Measurements from ENCODE around the gene REEP3. TPM values are rescaled to one million over a fixed set of nuclear protein-coding genes. Genes with fewer than 3 reads are reported as not detected.
A peak's percentile ranks its signal among the peaks of the same experiment; 100 is the strongest.

Gene REEP3
- total RNA-seq, 4 donors from 2014 or later, result 22.8 to 36.7 (median 32.1) TPM

DNA sequence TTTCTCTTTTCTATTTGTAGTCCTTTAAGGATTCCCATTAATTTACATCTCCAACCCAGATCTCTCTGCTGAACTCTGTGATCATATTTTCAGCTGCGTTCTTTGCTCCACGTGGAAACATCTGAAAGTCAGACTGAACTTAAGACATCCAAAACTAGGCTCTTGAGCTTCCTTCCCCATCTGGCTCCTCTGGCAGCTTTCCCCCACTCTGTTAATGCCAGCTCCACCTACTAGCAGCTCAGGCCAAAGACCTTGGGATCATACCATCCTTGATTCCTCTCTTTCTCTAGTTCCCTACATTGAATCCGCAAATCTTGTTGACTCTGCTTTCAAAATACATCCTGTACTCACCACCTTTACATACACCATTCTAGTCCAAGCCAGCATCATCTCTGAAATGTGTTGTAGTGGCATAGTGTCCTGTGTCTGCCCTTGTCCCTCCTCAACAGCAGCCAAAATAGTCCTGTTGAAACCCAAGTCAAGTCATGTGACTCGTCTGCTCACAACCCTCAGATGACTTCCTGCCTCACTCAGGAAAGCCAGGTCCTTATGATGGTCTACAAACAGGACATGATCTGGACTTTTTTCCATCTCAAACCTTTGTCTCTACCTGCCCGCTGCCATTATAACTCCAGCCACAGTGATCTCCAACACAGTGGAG lies 7.0 kb downstream of the REEP3 start:
- Histone ChIP-seq H3K4me3 (no peak overlapping the region), H3K9me3 (no peaks in the 10 kb centered on the region), H3K27ac (no peak overlapping the region), H3K4me1 (peaks cover 17 to 31% of the 10 kb centered on the region in 2 donors), H3K27me3 (no peaks in the 10 kb centered on the region), H3K36me3 (no peaks in the 10 kb centered on the region)
- TF ChIP-seq, protein P1, sequence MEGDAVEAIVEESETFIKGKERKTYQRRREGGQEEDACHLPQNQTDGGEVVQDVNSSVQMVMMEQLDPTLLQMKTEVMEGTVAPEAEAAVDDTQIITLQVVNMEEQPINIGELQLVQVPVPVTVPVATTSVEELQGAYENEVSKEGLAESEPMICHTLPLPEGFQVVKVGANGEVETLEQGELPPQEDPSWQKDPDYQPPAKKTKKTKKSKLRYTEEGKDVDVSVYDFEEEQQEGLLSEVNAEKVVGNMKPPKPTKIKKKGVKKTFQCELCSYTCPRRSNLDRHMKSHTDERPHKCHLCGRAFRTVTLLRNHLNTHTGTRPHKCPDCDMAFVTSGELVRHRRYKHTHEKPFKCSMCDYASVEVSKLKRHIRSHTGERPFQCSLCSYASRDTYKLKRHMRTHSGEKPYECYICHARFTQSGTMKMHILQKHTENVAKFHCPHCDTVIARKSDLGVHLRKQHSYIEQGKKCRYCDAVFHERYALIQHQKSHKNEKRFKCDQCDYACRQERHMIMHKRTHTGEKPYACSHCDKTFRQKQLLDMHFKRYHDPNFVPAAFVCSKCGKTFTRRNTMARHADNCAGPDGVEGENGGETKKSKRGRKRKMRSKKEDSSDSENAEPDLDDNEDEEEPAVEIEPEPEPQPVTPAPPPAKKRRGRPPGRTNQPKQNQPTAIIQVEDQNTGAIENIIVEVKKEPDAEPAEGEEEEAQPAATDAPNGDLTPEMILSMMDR (IDR thresholded peaks at IDR 0.05 in 4 of 5, conservative IDR thresholded peaks at IDR 0.05 in 1 of 5), result no peak
- TF ChIP-seq POLR2A (IDR thresholded peaks at IDR 0.05), result no peak
- in situ Hi-C loops (cut with MboI; ENCODE audit: low sequenced_read_pairs in 4 of 4) (no loop called here), intact Hi-C loops (cut with DNase I; ENCODE audit: low total_unique reads) (no loop called here)
- DNase-seq (no peak), ATAC-seq (peak in 1 of 2 donors; percentile 72)

DNA sequence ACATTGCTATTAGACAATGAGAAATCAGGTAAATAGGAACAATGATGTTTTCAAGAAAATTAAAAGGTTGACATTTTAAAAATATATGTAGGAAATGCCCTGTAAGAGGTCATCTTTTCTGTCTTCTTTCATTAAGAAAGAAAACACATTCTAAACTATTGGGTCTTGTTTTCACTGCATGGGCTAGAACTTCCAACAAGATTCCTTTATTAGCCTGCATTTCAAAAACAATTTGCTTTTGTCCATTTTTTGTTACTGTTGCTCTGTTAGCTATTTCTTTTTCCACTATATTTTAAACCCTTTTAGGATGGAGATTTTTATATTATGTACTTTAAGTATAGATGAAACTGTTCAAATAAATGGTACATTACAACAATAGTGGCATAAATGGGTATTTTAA lies 9.2 kb downstream of the REEP3 start:
- in situ Hi-C loops (cut with MboI; ENCODE audit: low sequenced_read_pairs in 4 of 4), result no loop called here

DNA sequence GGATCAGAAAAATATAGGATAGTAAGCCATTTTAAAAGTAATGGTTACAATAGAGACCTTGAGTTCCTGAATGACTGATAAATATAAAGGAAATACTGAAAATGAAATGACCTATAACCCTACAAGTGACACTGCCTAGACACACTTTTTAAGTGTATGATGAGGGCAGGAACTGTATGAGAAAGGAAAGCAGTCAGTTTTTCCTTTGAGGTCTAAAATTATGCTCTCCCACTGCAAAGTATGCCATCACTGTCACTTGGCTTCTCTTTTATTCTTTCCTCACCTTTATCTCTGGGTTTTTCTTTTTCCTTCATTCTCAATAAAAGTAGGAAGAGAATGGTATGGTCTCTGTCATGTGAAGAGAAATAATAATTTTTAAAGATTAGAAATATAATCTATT lies 13.5 kb downstream of the REEP3 start:
- in situ Hi-C loops (cut with MboI; ENCODE audit: low sequenced_read_pairs in 4 of 4) (no loop called here), intact Hi-C loops (cut with DNase I; ENCODE audit: low total_unique reads) (no loop called here)

More for the DNA sequence above, 9.2 kb downstream of the REEP3 start:
- peaks cover 11 to 23% of the 10 kb centered on the region in 2 donors for H3K4me1 ChIP-seq
- H3K27me3 ChIP-seq, result no peaks in the 10 kb centered on the region
- H3K4me3 ChIP-seq, result no peak overlapping the region
- H3K27ac ChIP-seq, result no peak overlapping the region
- no peaks in the 10 kb centered on the region for H3K36me3 ChIP-seq
- no peak for TF ChIP-seq POLR2A (IDR thresholded peaks at IDR 0.05)
- TF ChIP-seq, protein P1 (IDR thresholded peaks at IDR 0.05 in 4 of 5, conservative IDR thresholded peaks at IDR 0.05 in 1 of 5), result no peak
- intact Hi-C loops (cut with DNase I; ENCODE audit: low total_unique reads), result no loop called here
- ATAC-seq (no peak), DNase-seq (no peak)
- no peaks in the 10 kb centered on the region for H3K9me3 ChIP-seq

DNA sequence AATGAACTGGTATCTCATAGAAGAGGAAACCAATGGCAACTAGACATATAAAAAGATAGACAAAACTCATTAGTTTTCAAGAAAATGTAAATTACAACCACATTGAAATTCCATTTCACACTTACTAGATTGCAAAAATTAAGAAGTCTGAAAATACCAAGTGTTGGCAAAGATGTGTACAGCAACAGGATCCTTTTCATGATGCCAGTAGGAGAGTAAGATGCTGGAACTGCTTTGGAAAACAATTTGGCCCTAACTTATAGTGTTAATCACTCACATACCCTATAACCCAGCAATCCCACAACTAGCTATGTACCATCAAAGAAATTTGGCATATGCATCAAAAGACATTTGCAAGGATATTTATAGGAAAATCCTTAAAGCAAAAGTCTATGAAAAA lies 15.5 kb downstream of the REEP3 start:
- ATAC-seq (no peak), DNase-seq (no peak)
- H3K27ac ChIP-seq, result no peak overlapping the region
- H3K9me3 ChIP-seq, result no peaks in the 10 kb centered on the region
- in situ Hi-C loops (cut with MboI; ENCODE audit: low sequenced_read_pairs in 4 of 4), result no loop called here
- TF ChIP-seq POLR2A (IDR thresholded peaks at IDR 0.05), result no peak
- TF ChIP-seq, protein P1 (IDR thresholded peaks at IDR 0.05 in 4 of 5, conservative IDR thresholded peaks at IDR 0.05 in 1 of 5), result no peak
- peaks cover 13 to 14% of the 10 kb centered on the region in 2 donors for H3K4me1 ChIP-seq
- intact Hi-C loops (cut with DNase I; ENCODE audit: low total_unique reads), result no loop called here
- no peaks in the 10 kb centered on the region for H3K36me3 ChIP-seq
- no peaks in the 10 kb centered on the region for H3K27me3 ChIP-seq
- H3K4me3 ChIP-seq, result no peak overlapping the region

More for the DNA sequence above, 13.5 kb downstream of the REEP3 start:
- Histone ChIP-seq H3K27ac (no peak overlapping the region), H3K36me3 (no peaks in the 10 kb centered on the region), H3K27me3 (no peaks in the 10 kb centered on the region), H3K4me3 (no peak overlapping the region), H3K4me1 (peaks cover 10 to 14% of the 10 kb centered on the region in 2 donors), H3K9me3 (no peaks in the 10 kb centered on the region)
- no peak for TF ChIP-seq POLR2A (IDR thresholded peaks at IDR 0.05)
- TF ChIP-seq, protein P1 (IDR thresholded peaks at IDR 0.05 in 4 of 5, conservative IDR thresholded peaks at IDR 0.05 in 1 of 5), result no peak
- ATAC-seq (no peak), DNase-seq (no peak)
